MCF 10A (cell line): ENCODE data around the gene ESPN. TPM values are rescaled to one million over a fixed set of nuclear protein-coding genes. Genes with fewer than 3 reads are reported as not detected.

Experiments used
- BruUV-seq: library from RNA; stranded (reverse); fragments of 400-500 nt; replicated peaks from 2 replicates; lab custom pipeline; 2021; lab: Mats Ljungman, UMichigan
- CTCF ChIA-PET: fragments of 300-600 bp; sonication (Branson Sonifier 250); formaldehyde crosslinking; extraction: SDS; loops from one replicate; lab custom pipeline; 2021; ENCODE audit warnings: antibody characterized with exemption, inconsistent platforms; lab: Yijun Ruan, JAX
- POLR2A ChIA-PET: fragments of 300-600, 350-650 bp; sonication (Branson Sonifier 250); formaldehyde crosslinking; extraction: SDS; loops from one replicate; lab custom pipeline; 2020; ENCODE audit warnings: antibody characterized with exemption, inconsistent platforms; lab: Yijun Ruan, JAX
- DNase-seq: peaks from one replicate; pipeline ENCODE4 v3.0.0-alpha.2; 2018; ENCODE audit not compliant: unreplicated experiment
- H3K27ac Mint-ChIP-seq: one replicate; pipeline ENCODE4 v1.8.0; 2022; ENCODE audit warnings: mild to moderate bottlenecking, low read depth, mixed read lengths; ENCODE audit not compliant: unreplicated experiment
- H3K27me3 Mint-ChIP-seq: one replicate; pipeline ENCODE4 v1.8.0; 2022; ENCODE audit warnings: mixed read lengths; ENCODE audit not compliant: insufficient read depth, unreplicated experiment
- H3K36me3 Mint-ChIP-seq: one replicate; pipeline ENCODE4 v1.8.0; 2022; ENCODE audit warnings: mild to moderate bottlenecking, moderate library complexity, mixed read lengths; ENCODE audit not compliant: insufficient read depth, unreplicated experiment
- H3K4me1 Mint-ChIP-seq: one replicate; pipeline ENCODE4 v1.8.0; 2022; ENCODE audit warnings: mixed read lengths; ENCODE audit not compliant: insufficient read depth, unreplicated experiment
- H3K4me3 Mint-ChIP-seq: one replicate; pipeline ENCODE4 v1.8.0; 2022; ENCODE audit warnings: mild to moderate bottlenecking, moderate library complexity, mixed read lengths; ENCODE audit not compliant: unreplicated experiment
- H3K9me3 Mint-ChIP-seq: one replicate; pipeline ENCODE4 v1.8.0; 2022; ENCODE audit warnings: mixed read lengths; ENCODE audit not compliant: unreplicated experiment
- CTCF ChIP-seq: fragments of 200-600 bp; IDR thresholded peaks from one replicate; pipeline ENCODE4 v1.8.0; 2022; ENCODE audit warnings: antibody characterized with exemption, mild to moderate bottlenecking; ENCODE audit not compliant: unreplicated experiment
- intact Hi-C: fragments of 100-400 bp; cut with micrococcal nuclease; formaldehyde crosslinking; loops from 2 replicates; pipeline ENCODE4 v1.14.1; 2022
- total RNA-seq: library from RNA; stranded (reverse); gene quantifications from 2 replicates; pipeline ENCODE4 v1.2.3, GENCODE V29; 2022

ESPN gene
- total RNA-seq, 1 experiment from 2014 or later: 0.68 TPM

- no peak for DNase-seq
- CTCF ChIA-PET: interaction anchor here (0.9 to 10.2 kb wide), 9 partner anchors 7 to 151 kb away, joined by 3 to 188 read pairs (median 3); no protein-coding TSS in a partner anchor
- peak; percentile 25 for TF ChIP-seq CTCF
- no TSS peak for BruUV-seq
- Mint-ChIP-seq H3K4me3 (no peak overlapping the region), H3K4me1 (no peaks in the 10 kb centered on the region), H3K9me3 (no peaks in the 10 kb centered on the region), H3K27me3 (no peaks in the 10 kb centered on the region), H3K36me3 (no peaks in the 10 kb centered on the region), H3K27ac (no peak overlapping the region)
- POLR2A ChIA-PET: interaction anchor here (0.9 to 4.5 kb wide), 3 partner anchors 8 to 162 kb away, joined by 3 to 36 read pairs (median 3); partner anchors contain the start of gene ICMT
- intact Hi-C loops: loop anchor here (1.0 kb wide), 1 partner anchor 34 kb away; no protein-coding TSS in a partner anchor
Observed at GRCh38 chr1:6396998-6397397, 27.6 kb upstream of the ESPN start.

GRCh38 chr1:6397844-6398441 lies 26.6 kb upstream of the ESPN start:
- H3K4me3 Mint-ChIP-seq: no peak overlapping the region
- H3K27me3 Mint-ChIP-seq: no peaks in the 10 kb centered on the region
- DNase-seq: no peak
- intact Hi-C loops: loop anchor here (1.0 kb wide), 1 partner anchor 35 kb away; no protein-coding TSS in a partner anchor
- ChIA-PET CTCF (interaction anchor here (0.5 to 10.2 kb wide), 9 partner anchors 10 to 93 kb away, joined by 3 to 188 read pairs (median 3); no protein-coding TSS in a partner anchor), POLR2A (interaction anchor here (0.6 to 1.0 kb wide), 3 partner anchors 16 to 284 kb away, joined by 3 read pairs; partner anchors contain the start of gene ICMT)
- no peaks in the 10 kb centered on the region for H3K9me3 Mint-ChIP-seq
- no peaks in the 10 kb centered on the region for H3K4me1 Mint-ChIP-seq
- no TSS peak for BruUV-seq
- no peaks in the 10 kb centered on the region for H3K36me3 Mint-ChIP-seq
- no peak for TF ChIP-seq CTCF
- no peak overlapping the region for H3K27ac Mint-ChIP-seq

- H3K9me3 Mint-ChIP-seq: no peaks in the 10 kb centered on the region
- H3K36me3 Mint-ChIP-seq: no peaks in the 10 kb centered on the region
- H3K27ac Mint-ChIP-seq: no peak overlapping the region
- intact Hi-C loops: no loop called here
- no peaks in the 10 kb centered on the region for H3K4me1 Mint-ChIP-seq
- no TSS peak for BruUV-seq
- ChIA-PET CTCF (interaction anchor here (0.5 to 10.2 kb wide), 6 partner anchors 13 to 283 kb away, joined by 3 to 188 read pairs (median 4); no protein-coding TSS in a partner anchor), POLR2A (interaction anchor here (0.8 to 0.9 kb wide), 2 partner anchors 13 to 32 kb away, joined by 3 read pairs; no protein-coding TSS in a partner anchor)
- no peak for TF ChIP-seq CTCF
- H3K4me3 Mint-ChIP-seq: no peak overlapping the region
- no peaks in the 10 kb centered on the region for H3K27me3 Mint-ChIP-seq
- no peak for DNase-seq
Observed at GRCh38 chr1:6399294-6399693, 25.3 kb upstream of the ESPN start.

- no peak overlapping the region for H3K4me3 Mint-ChIP-seq
- no TSS peak for BruUV-seq
- intact Hi-C loops: no loop called here
- ChIA-PET CTCF (interaction anchor here (0.7 to 10.2 kb wide), 10 partner anchors 12 to 154 kb away, joined by 3 to 188 read pairs (median 4); no protein-coding TSS in a partner anchor), POLR2A (interaction anchor here (0.6 to 2.5 kb wide), 5 partner anchors 16 to 155 kb away, joined by 3 to 9 read pairs (median 3); no protein-coding TSS in a partner anchor)
- no peaks in the 10 kb centered on the region for H3K27me3 Mint-ChIP-seq
- H3K4me1 Mint-ChIP-seq: no peaks in the 10 kb centered on the region
- H3K36me3 Mint-ChIP-seq: no peaks in the 10 kb centered on the region
- DNase-seq: no peak
- H3K9me3 Mint-ChIP-seq: no peaks in the 10 kb centered on the region
- H3K27ac Mint-ChIP-seq: no peak overlapping the region
- no peak for TF ChIP-seq CTCF
Observed at GRCh38 chr1:6401673-6402072, 22.9 kb upstream of the ESPN start.
